ENCODE results near the gene ABHD17C.

DNA sequence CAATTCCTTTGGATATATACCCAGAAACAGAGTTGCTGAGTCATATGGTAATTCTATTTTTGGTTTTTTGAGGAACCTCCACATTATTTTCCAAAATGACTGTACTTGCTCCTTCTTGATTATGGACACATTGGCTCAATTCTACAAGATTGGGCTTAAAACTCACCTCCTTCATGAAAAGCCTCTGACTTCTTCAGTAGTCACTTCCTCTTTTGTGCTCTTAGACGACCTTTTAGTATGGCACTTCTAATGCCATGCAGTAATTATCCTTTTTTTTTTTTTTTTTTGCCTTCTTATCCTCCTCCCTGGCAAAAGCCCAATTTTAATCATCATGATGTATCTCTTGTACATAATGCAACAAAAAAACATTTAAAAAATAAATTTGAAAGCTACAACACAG lies 33.0 kb upstream of the ABHD17C start:
- TF ChIP-seq, protein P1, sequence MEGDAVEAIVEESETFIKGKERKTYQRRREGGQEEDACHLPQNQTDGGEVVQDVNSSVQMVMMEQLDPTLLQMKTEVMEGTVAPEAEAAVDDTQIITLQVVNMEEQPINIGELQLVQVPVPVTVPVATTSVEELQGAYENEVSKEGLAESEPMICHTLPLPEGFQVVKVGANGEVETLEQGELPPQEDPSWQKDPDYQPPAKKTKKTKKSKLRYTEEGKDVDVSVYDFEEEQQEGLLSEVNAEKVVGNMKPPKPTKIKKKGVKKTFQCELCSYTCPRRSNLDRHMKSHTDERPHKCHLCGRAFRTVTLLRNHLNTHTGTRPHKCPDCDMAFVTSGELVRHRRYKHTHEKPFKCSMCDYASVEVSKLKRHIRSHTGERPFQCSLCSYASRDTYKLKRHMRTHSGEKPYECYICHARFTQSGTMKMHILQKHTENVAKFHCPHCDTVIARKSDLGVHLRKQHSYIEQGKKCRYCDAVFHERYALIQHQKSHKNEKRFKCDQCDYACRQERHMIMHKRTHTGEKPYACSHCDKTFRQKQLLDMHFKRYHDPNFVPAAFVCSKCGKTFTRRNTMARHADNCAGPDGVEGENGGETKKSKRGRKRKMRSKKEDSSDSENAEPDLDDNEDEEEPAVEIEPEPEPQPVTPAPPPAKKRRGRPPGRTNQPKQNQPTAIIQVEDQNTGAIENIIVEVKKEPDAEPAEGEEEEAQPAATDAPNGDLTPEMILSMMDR (IDR thresholded peaks at IDR 0.05), result no peak
- no peak for TF ChIP-seq EZH2 (IDR thresholded peaks at IDR 0.05)
